H1 (cell line): Measurements from ENCODE around the gene OMP. TPM values are rescaled to one million over a fixed set of nuclear protein-coding genes. Genes with fewer than 3 reads are reported as not detected.

Experiments used
- CTCF ChIA-PET: fragments of 300-600 bp; sonication (Branson Sonifier 250); formaldehyde crosslinking; loops from one replicate; lab custom pipeline; 2021; ENCODE audit not compliant: partially characterized antibody; lab: Charles Lee
- POLR2A ChIA-PET: fragments of 300-600 bp; sonication (Branson Sonifier 250); formaldehyde crosslinking; loops from one replicate; lab custom pipeline; 2021; ENCODE audit warnings: inconsistent platforms; ENCODE audit not compliant: partially characterized antibody; lab: Charles Lee
- DNase-seq, 2 experiments: peaks; one replicate each; pipeline versions ENCODE4 v3.0.0 to v3.0.0-alpha.2; 2010 to 2022; ENCODE audit warnings: low spot score in 2 of 2, low read depth in 1 of 2, mixed read lengths in 1 of 2
- FAIRE-seq: peaks from 2 replicates; lab custom pipeline; 2011; peaks lifted over from hg19 to GRCh38; lab: Jason Lieb, UNC
- H2AFZ ChIP-seq: 2 replicates; pipeline ENCODE4 v1.8.1; 2012; ENCODE audit warnings: low read length, inconsistent platforms
- H2AK5ac ChIP-seq: 2 replicates; pipeline ENCODE4 v1.6.1; 2013; ENCODE audit warnings: low read depth, low read length
- H2BK120ac ChIP-seq: replicated peaks from 2 replicates; pipeline ENCODE3; 2013; ENCODE audit warnings: low read depth, low read length, inconsistent platforms
- H2BK12ac ChIP-seq: 2 replicates; pipeline ENCODE4 v1.6.1; 2013; ENCODE audit warnings: low read depth, low read length
- H2BK15ac ChIP-seq: 2 replicates; pipeline ENCODE4 v1.6.1; 2013; ENCODE audit warnings: low read length
- H2BK20ac ChIP-seq: 2 replicates; pipeline ENCODE4 v1.6.1; 2013; ENCODE audit warnings: low read length
- H2BK5ac ChIP-seq: 2 replicates; pipeline ENCODE4 v1.6.1; 2013; ENCODE audit warnings: low read depth, low read length
- H3K14ac ChIP-seq: 2 replicates; pipeline ENCODE4 v1.6.1; 2013; ENCODE audit warnings: inconsistent platforms; ENCODE audit not compliant: insufficient read length
- H3K18ac ChIP-seq: 2 replicates; pipeline ENCODE4 v1.6.1; 2013; ENCODE audit warnings: low read length; ENCODE audit errors: extremely low read depth
- H3K23ac ChIP-seq: 2 replicates; pipeline ENCODE4 v1.6.1; 2013; ENCODE audit warnings: inconsistent platforms; ENCODE audit not compliant: insufficient read length
- H3K23me2 ChIP-seq: 2 replicates; pipeline ENCODE4 v1.6.1; 2013; ENCODE audit warnings: low read depth, low read length
- H3K27ac ChIP-seq: 2 replicates; pipeline ENCODE4 v1.6.1; 2011; ENCODE audit warnings: low read depth, low read length, inconsistent platforms
- H3K27me3 ChIP-seq, 4 experiments: replicated peaks in 1 of 4; 1 replicate in 1 of 4; 2 replicates in 3 of 4; pipeline versions ENCODE4 v1.6.1 to v1.8.1; 2011 to 2013; ENCODE audit warnings: low read length in 3 of 4, mild to moderate bottlenecking in 3 of 4, inconsistent platforms in 2 of 4, mixed read lengths in 2 of 4, moderate library complexity in 1 of 4; ENCODE audit not compliant: control insufficient read depth in 3 of 4, insufficient read depth in 3 of 4; ENCODE audit errors: extremely low read depth in 1 of 4
- H3K36me3 ChIP-seq, 4 experiments: 2 replicates each; pipeline versions ENCODE4 v1.6.1 to v1.8.1; 2011 to 2013; ENCODE audit warnings: mild to moderate bottlenecking in 4 of 4, low read length in 3 of 4, moderate library complexity in 2 of 4, control low read depth in 1 of 4, inconsistent platforms in 1 of 4; ENCODE audit not compliant: insufficient read depth in 4 of 4, control insufficient read depth in 2 of 4
- H3K4ac ChIP-seq: replicated peaks from 2 replicates; pipeline ENCODE3; 2013; ENCODE audit warnings: low read length, low read depth, mixed read lengths, inconsistent platforms; ENCODE audit not compliant: insufficient read length
- H3K4me1 ChIP-seq, 4 experiments: replicated peaks in 1 of 4; 1 replicate in 1 of 4; 2 replicates in 3 of 4; pipeline versions ENCODE4 v1.6.1 to v1.8.1; 2011 to 2013; ENCODE audit warnings: low read length in 3 of 4, inconsistent platforms in 2 of 4, mixed read lengths in 1 of 4; ENCODE audit not compliant: insufficient read depth in 4 of 4, control insufficient read depth in 3 of 4
- H3K4me2 ChIP-seq, 2 experiments: 2 replicates each; pipeline versions ENCODE4 v1.6.1 to v1.8.1; 2011 to 2013; ENCODE audit warnings: low read depth in 2 of 2, low read length in 2 of 2, control low read depth in 1 of 2, inconsistent platforms in 1 of 2, mild to moderate bottlenecking in 1 of 2; ENCODE audit not compliant: insufficient read depth in 1 of 2
- H3K4me3 ChIP-seq, 4 experiments: fragments of 200-600, 300-600 bp in 1 of 4; sonication (generic), shearing (Covaris generic), sonication (Bioruptor Twin) in 1 of 4; 2 replicates each; pipeline versions ENCODE4 v1.5.1 to v1.8.1; 2011 to 2016; ENCODE audit warnings: low read length in 4 of 4, low read depth in 3 of 4, control low read depth in 2 of 4, inconsistent platforms in 2 of 4, mild to moderate bottlenecking in 2 of 4, mixed read lengths in 1 of 4, moderate library complexity in 1 of 4; ENCODE audit not compliant: insufficient read depth in 2 of 4; ENCODE audit errors: extremely low read depth in 1 of 4
- H3K56ac ChIP-seq: replicated peaks from 2 replicates; pipeline ENCODE3; 2013; ENCODE audit warnings: low read depth, mild to moderate bottlenecking, mixed read lengths, low read length, inconsistent platforms; ENCODE audit not compliant: insufficient read length
- H3K79me1 ChIP-seq: 2 replicates; pipeline ENCODE4 v1.6.1; 2013; ENCODE audit warnings: low read depth, low read length, control low read depth
- H3K79me2 ChIP-seq, 2 experiments: 2 replicates each; pipeline versions ENCODE4 v1.6.1 to v1.8.1; 2012 to 2013; ENCODE audit warnings: low read length in 2 of 2, mild to moderate bottlenecking in 2 of 2, inconsistent platforms in 1 of 2; ENCODE audit not compliant: insufficient read depth in 2 of 2, control insufficient read depth in 1 of 2
- H3K9ac ChIP-seq, 4 experiments: replicated peaks in 1 of 4; 1 replicate in 1 of 4; 2 replicates in 3 of 4; pipeline versions ENCODE4 v1.6.1 to v1.8.1; 2011 to 2013; ENCODE audit warnings: low read depth in 3 of 4, low read length in 3 of 4, control low read depth in 2 of 4, mild to moderate bottlenecking in 2 of 4, moderate library complexity in 2 of 4, inconsistent platforms in 1 of 4; ENCODE audit errors: extremely low read depth in 1 of 4
- H3K9me3 ChIP-seq, 2 experiments: 2 replicates each; pipeline versions ENCODE4 v1.6.1 to v1.8.1; 2012 to 2013; ENCODE audit warnings: mild to moderate bottlenecking in 2 of 2, moderate library complexity in 2 of 2, control low read depth in 1 of 2, inconsistent platforms in 1 of 2, low read depth in 1 of 2, low read length in 1 of 2, mixed read lengths in 1 of 2; ENCODE audit not compliant: insufficient read depth in 2 of 2
- H4K20me1 ChIP-seq, 2 experiments: replicated peaks in 1 of 2; 2 replicates each; pipeline versions ENCODE3 to v1.8.1; 2011 to 2013; ENCODE audit warnings: inconsistent platforms in 2 of 2, low read length in 2 of 2, mild to moderate bottlenecking in 1 of 2; ENCODE audit not compliant: insufficient read depth in 2 of 2, control insufficient read depth in 1 of 2
- H4K5ac ChIP-seq: 2 replicates; pipeline ENCODE4 v1.6.1; 2013; ENCODE audit warnings: low read length, low read depth, mixed read lengths, inconsistent platforms; ENCODE audit not compliant: insufficient read length
- H4K8ac ChIP-seq: 2 replicates; pipeline ENCODE4 v1.8.0; 2013; ENCODE audit warnings: mild to moderate bottlenecking, moderate library complexity, low read length, inconsistent platforms; ENCODE audit not compliant: insufficient read depth; ENCODE audit errors: extremely low read depth
- H4K91ac ChIP-seq: replicated peaks from 2 replicates; pipeline ENCODE3; 2013; ENCODE audit warnings: low read length, mixed read lengths, inconsistent platforms; ENCODE audit not compliant: insufficient read length
- ATF2 ChIP-seq: IDR thresholded peaks from 2 replicates; pipeline ENCODE4 v1.6.1; 2012; ENCODE audit warnings: low read length, inconsistent platforms
- ATF3 ChIP-seq: IDR thresholded peaks from 2 replicates; pipeline ENCODE4 v1.6.1; 2011; ENCODE audit warnings: low read depth, mild to moderate bottlenecking, low read length; ENCODE audit not compliant: insufficient read depth
- BRCA1 ChIP-seq: IDR thresholded peaks from 2 replicates; pipeline ENCODE4 v1.6.1; 2012; ENCODE audit warnings: low read depth, low read length, improper control_type of control experiment
- CBX5 ChIP-seq: fragments of 300-800, 300-1000 bp; sonication (generic); IDR thresholded peaks from 2 replicates; pipeline ENCODE4 v1.7.1; 2016; ENCODE audit warnings: antibody characterized with exemption, low read length, low read depth
- KDM1A ChIP-seq: fragments of 200-600, 300-600 bp; sonication (generic); IDR thresholded peaks from 2 replicates; pipeline ENCODE4 v1.7.1; 2016; ENCODE audit warnings: mild to moderate bottlenecking, low read length, borderline replicate concordance
- KDM5A ChIP-seq: fragments of 200-600 bp; IDR thresholded peaks from 2 replicates; pipeline ENCODE4 v1.7.1; 2012; ENCODE audit warnings: mild to moderate bottlenecking, low read length, inconsistent platforms, mixed read lengths
- MAFK ChIP-seq: IDR thresholded peaks from 2 replicates; pipeline ENCODE4 v1.6.1; 2012; ENCODE audit warnings: low read depth, mild to moderate bottlenecking, improper control_type of control experiment, low read length
- PHF8 ChIP-seq: fragments of 200-600 bp; sonication (generic); conservative IDR thresholded peaks from 2 replicates; pipeline ENCODE4 v1.7.1; 2012; ENCODE audit warnings: low read depth, mild to moderate bottlenecking, inconsistent platforms, low read length, moderate library complexity
- POU5F1 ChIP-seq: IDR thresholded peaks from 2 replicates; pipeline ENCODE4 v1.6.1; 2011; ENCODE audit warnings: low read depth, mild to moderate bottlenecking, low read length, moderate library complexity
- RNF2 ChIP-seq: fragments of 200-900, 300-1000 bp; sonication (generic); IDR thresholded peaks from 2 replicates; pipeline ENCODE4 v1.7.1; 2016; ENCODE audit warnings: borderline replicate concordance, low read depth, mild to moderate bottlenecking, antibody characterized with exemption, low read length; ENCODE audit not compliant: poor library complexity, severe bottlenecking; ENCODE audit errors: missing control alignments
- SIRT6 ChIP-seq: IDR thresholded peaks from one replicate; pipeline ENCODE4 v1.7.1; 2012; ENCODE audit warnings: low read length, inconsistent platforms
- TCF12 ChIP-seq: IDR thresholded peaks from 2 replicates; pipeline ENCODE4 v1.6.1; 2011; ENCODE audit warnings: low read depth, mild to moderate bottlenecking, low read length
- WGBS, 2 experiments: shearing (Covaris generic) in 1 of 2; methylation state at CpG; one replicate each; pipeline versions ENCODE4 v1.1.6 to v1.1.7; 2013 to 2015; ENCODE audit warnings: low lambda C conversion rate in 2 of 2, mixed read lengths in 2 of 2, inconsistent platforms in 1 of 2, low coverage in 1 of 2, missing lambda C conversion rate in 1 of 2; ENCODE audit not compliant: insufficient replicate concordance in 2 of 2, insufficient coverage in 1 of 2, insufficient read length in 1 of 2; ENCODE audit errors: extremely low coverage in 1 of 2, missing lambda C conversion rate in 1 of 2; 5-methylcytosine and 5-hydroxymethylcytosine counted together
- polyA plus RNA-seq, 7 experiments: library from polyadenylated mRNA; depleted of rRNA in 3 of 7; stranded (reverse) in 5 of 7; unstranded in 2 of 7; fragments of >200 nt in 5 of 7; fragments of 200-250 nt in 2 of 7; gene quantifications; 1 replicate in 5 of 7; 2 replicates in 1 of 7; 4 replicates in 1 of 7; pipeline versions ENCODE4 v1.2.1 to v1.2.3, GENCODE V29; 2011 to 2013; ENCODE audit warnings: missing spikeins in 2 of 7, mixed read lengths in 2 of 7
- total RNA-seq: library from RNA; stranded (reverse); fragmentation: NEBNext Ultra II Directional; extraction: Animal tissue kit (Norgen Biotek cat#: 25700); gene quantifications from 2 replicates; pipeline ENCODE4 v1.2.1, GENCODE V29; 2021

The OMP gene
- total and polyA plus RNA-seq, 2 of the 8 experiments (the other 6 are each of a cell fraction or from before 2014, with no cell fraction given), result not detected

GRCh38 chr11:77071077-77071476, 31.6 kb upstream of the OMP start:
- POLR2A ChIA-PET, result no interaction called here
- Histone ChIP-seq H3K79me2 (no peaks in the 10 kb centered on the region), H2BK12ac (no peak overlapping the region), H3K4me2 (no peak overlapping the region), H4K91ac (no peak overlapping the region), H2BK120ac (no peak overlapping the region), H3K36me3 (no peaks in the 10 kb centered on the region), H3K4ac (no peak overlapping the region), H2AFZ (no peak overlapping the region), H3K9me3 (no peaks in the 10 kb centered on the region), H3K79me1 (no peaks in the 10 kb centered on the region; the same call in none of the 2 replicates), H3K27me3 (0 out of 7 replicates have a peak, but pooled peaks cover 0 to 3% (median 0%) of the 10 kb centered on the region in 4 experiments), H3K56ac (no peak overlapping the region), H3K4me3 (no peak overlapping the region), H2BK20ac (no peak overlapping the region), H4K20me1 (peaks cover 0 to 2% of the 10 kb centered on the region in 2 experiments), H2AK5ac (no peak overlapping the region), H3K27ac (no peak overlapping the region), H4K5ac (no peak overlapping the region), H2BK5ac (no peak overlapping the region), H4K8ac (no peak overlapping the region), H3K18ac (no peak overlapping the region), H3K4me1 (peaks cover 0 to 7% (median 3%) of the 10 kb centered on the region in 4 experiments; a peak in 5 of 7 replicates), H3K23ac (no peak overlapping the region), H3K14ac (no peak overlapping the region), H3K9ac (no peak overlapping the region), H2BK15ac (no peak overlapping the region), H3K23me2 (peaks cover 9% of the 10 kb centered on the region)
- FAIRE-seq (no peak), DNase-seq (no peak)
- CTCF ChIA-PET, result interaction anchor here (0.7 to 2.2 kb wide), 3 partner anchors 20 to 117 kb away, joined by 3 to 13 read pairs (median 4); no protein-coding TSS in a partner anchor
- 81% methylated on average over 6 of the region's 7 CpGs; no CpG with 5 or more reads in 1 of the 2 experiments for WGBS, 2 experiments
- TF ChIP-seq KDM1A, result no peak
- TF ChIP-seq PHF8, result no peak
- TF ChIP-seq KDM5A, result no peak
- no peak for TF ChIP-seq MAFK
- no peak for TF ChIP-seq POU5F1
- no peak for TF ChIP-seq BRCA1
- no peak for TF ChIP-seq TCF12
- no peak for TF ChIP-seq ATF2
- no peak for TF ChIP-seq CBX5
- TF ChIP-seq ATF3, result no peak
- no peak for TF ChIP-seq SIRT6
- no peak for TF ChIP-seq RNF2
